GM21360 (cell line): ENCODE results near the gene TTLL10.

Experiments
- ATAC-seq: cut with Tn5 transposase; IDR thresholded peaks from one replicate; pipeline ENCODE4 v1.9.1; 2021; ENCODE audit warnings: mild to moderate bottlenecking, moderate library complexity; ENCODE audit not compliant: unreplicated experiment

The TTLL10 gene

GRCh38 chr1:1157426-1157913, 16.2 kb upstream of the TTLL10 start:
- ATAC-seq = peak; percentile 46

GRCh38 chr1:1157914-1158710, 15.6 kb upstream of the TTLL10 start:
- ATAC-seq = peak; percentile 46

- ATAC-seq = no peak
Measured at GRCh38 chr1:1160281-1160930, 13.3 kb upstream of the TTLL10 start.

GRCh38 chr1:1161078-1161682, 12.5 kb upstream of the TTLL10 start:
- no peak for ATAC-seq

- no peak for ATAC-seq
Measured at GRCh38 chr1:1161683-1162079, 12.0 kb upstream of the TTLL10 start.

GRCh38 chr1:1162597-1163537, 10.8 kb upstream of the TTLL10 start:
- no peak for ATAC-seq

GRCh38 chr1:1163538-1164070, 10.1 kb upstream of the TTLL10 start:
- ATAC-seq = no peak

GRCh38 chr1:1164361-1164700, 9.3 kb upstream of the TTLL10 start:
- ATAC-seq = no peak

- ATAC-seq = no peak
Measured at GRCh38 chr1:1164701-1165451, 8.8 kb upstream of the TTLL10 start.

- no peak for ATAC-seq
Measured at GRCh38 chr1:1165485-1165884, 8.2 kb upstream of the TTLL10 start.

- ATAC-seq = no peak
Measured at GRCh38 chr1:1165900-1166421, 7.7 kb upstream of the TTLL10 start.

- no peak for ATAC-seq
Measured at GRCh38 chr1:1166642-1167397, 6.9 kb upstream of the TTLL10 start.

GRCh38 chr1:1167398-1167821, 6.3 kb upstream of the TTLL10 start:
- no peak for ATAC-seq

GRCh38 chr1:1167841-1168450, 5.7 kb upstream of the TTLL10 start:
- no peak for ATAC-seq

- ATAC-seq = no peak
Measured at GRCh38 chr1:1168451-1169411, 4.9 kb upstream of the TTLL10 start.

- no peak for ATAC-seq
Measured at GRCh38 chr1:1169429-1170214, 4.1 kb upstream of the TTLL10 start.
